MM.1S (cell line): ENCODE results near the gene PXN.
A peak's percentile ranks its signal among the peaks of the same experiment; 100 is the strongest.
"Not testable (repeated sequence)": the region's sequence is repeated elsewhere in the genome, so short reads cannot be mapped to it uniquely, and the experiment has no call there.

Experiments
- DNase-seq: peaks from one replicate; pipeline ENCODE4 v3.0.0-alpha.2; 2015
- H2AFZ ChIP-seq: fragments of 300-600 bp; sonication (generic); 2 replicates; pipeline ENCODE4 v1.6.0; 2016; ENCODE audit warnings: antibody characterized with exemption, low read length
- H3F3A ChIP-seq: fragments of 300-600 bp; sonication (generic); 2 replicates; pipeline ENCODE4 v1.6.1; 2016; ENCODE audit warnings: mild to moderate bottlenecking, antibody characterized with exemption, low read length, moderate library complexity, mixed read lengths; ENCODE audit not compliant: insufficient read depth
- H3K27ac ChIP-seq: fragments of 300-600 bp; sonication (generic); 2 replicates; pipeline ENCODE4 v1.5.1; 2016; ENCODE audit warnings: mild to moderate bottlenecking, low read length
- H3K27me3 ChIP-seq: fragments of 300-600 bp; sonication (generic); replicated peaks from 2 replicates; pipeline ENCODE4 v1.6.0; 2016; ENCODE audit warnings: low read length; ENCODE audit not compliant: insufficient read depth
- H3K36me3 ChIP-seq: fragments of 300-600 bp; sonication (generic); replicated peaks from 2 replicates; pipeline ENCODE4 v1.6.1; 2016; ENCODE audit warnings: mild to moderate bottlenecking, low read length, mixed read lengths; ENCODE audit not compliant: insufficient read depth
- H3K4me1 ChIP-seq: fragments of 300-600 bp; sonication (generic); 2 replicates; pipeline ENCODE4 v1.6.1; 2016; ENCODE audit warnings: low read length, mixed read lengths
- H3K4me2 ChIP-seq: fragments of 300-600 bp; sonication (generic); 2 replicates; pipeline ENCODE4 v1.6.0; 2016; ENCODE audit warnings: low read depth, low read length
- H3K4me3 ChIP-seq: fragments of 300-600 bp; sonication (generic); 2 replicates; pipeline ENCODE4 v1.5.1; 2016; ENCODE audit warnings: low read length, mixed read lengths
- H3K79me2 ChIP-seq: fragments of 300-600 bp; sonication (generic); 2 replicates; pipeline ENCODE4 v1.6.1; 2016; ENCODE audit warnings: mixed run types, low read length, mixed read lengths
- H3K9ac ChIP-seq: fragments of 300-600 bp; sonication (generic); 2 replicates; pipeline ENCODE4 v1.6.1; 2016; ENCODE audit warnings: low read length, mixed read lengths
- H3K9me2 ChIP-seq: fragments of 300-600 bp; sonication (generic); replicated peaks from 2 replicates; pipeline ENCODE4 v1.6.1; 2016; ENCODE audit warnings: mild to moderate bottlenecking, low read length, mixed read lengths; ENCODE audit not compliant: insufficient read depth
- H3K9me3 ChIP-seq: fragments of 300-600 bp; sonication (generic); replicated peaks from 2 replicates; pipeline ENCODE4 v1.6.1; 2016; ENCODE audit warnings: mild to moderate bottlenecking, low read length, mixed read lengths; ENCODE audit not compliant: insufficient read depth
- H4K20me1 ChIP-seq: fragments of 300-600 bp; sonication (generic); 2 replicates; pipeline ENCODE4 v1.6.1; 2016; ENCODE audit warnings: mild to moderate bottlenecking, low read length, moderate library complexity, mixed read lengths; ENCODE audit not compliant: insufficient read depth
- CTCF ChIP-seq: fragments of 300-600 bp; sonication (generic); IDR thresholded peaks from 2 replicates; pipeline ENCODE4 v1.5.1; 2016; ENCODE audit warnings: antibody characterized with exemption, low read length, mixed read lengths
- EZH2 ChIP-seq: fragments of 300-600 bp; sonication (generic); optimal IDR thresholded peaks from 2 replicates; pipeline ENCODE3; 2017; ENCODE audit warnings: low read depth, mild to moderate bottlenecking, antibody characterized with exemption, low read length, mixed read lengths
- EZH2phosphoT487 ChIP-seq: fragments of 300-600 bp; sonication (generic); IDR thresholded peaks from 2 replicates; pipeline ENCODE4 v1.6.1; 2018; ENCODE audit warnings: antibody characterized with exemption, low read length

Gene PXN

GRCh38 chr12:120197542-120197887 is 68.0 kb downstream of the PXN start:
- H3K4me3 ChIP-seq, result no peak overlapping the region
- H2AFZ ChIP-seq, result no peak overlapping the region
- no peak overlapping the region for H3K27ac ChIP-seq
- 0 out of 2 replicates have a peak, but pooled peaks cover 6% of the 10 kb centered on the region for H4K20me1 ChIP-seq
- no peaks in the 10 kb centered on the region for H3K4me1 ChIP-seq
- TF ChIP-seq EZH2, result no peak
- no peak for TF ChIP-seq EZH2phosphoT487
- TF ChIP-seq CTCF, result no peak
- no peaks in the 10 kb centered on the region for H3K9me3 ChIP-seq
- peaks cover 60% of the 10 kb centered on the region for H3F3A ChIP-seq
- H3K9me2 ChIP-seq, result no peaks in the 10 kb centered on the region
- H3K4me2 ChIP-seq, result peak overlapping the region; percentile 29; the same call in 1 of the 2 replicates
- H3K27me3 ChIP-seq, result no peaks in the 10 kb centered on the region
- H3K36me3 ChIP-seq, result peaks cover 2% of the 10 kb centered on the region; the same call in 1 of the 2 replicates
- peaks cover 59% of the 10 kb centered on the region for H3K79me2 ChIP-seq
- DNase-seq, result no peak
- H3K9ac ChIP-seq, result no peak overlapping the region

DNA sequence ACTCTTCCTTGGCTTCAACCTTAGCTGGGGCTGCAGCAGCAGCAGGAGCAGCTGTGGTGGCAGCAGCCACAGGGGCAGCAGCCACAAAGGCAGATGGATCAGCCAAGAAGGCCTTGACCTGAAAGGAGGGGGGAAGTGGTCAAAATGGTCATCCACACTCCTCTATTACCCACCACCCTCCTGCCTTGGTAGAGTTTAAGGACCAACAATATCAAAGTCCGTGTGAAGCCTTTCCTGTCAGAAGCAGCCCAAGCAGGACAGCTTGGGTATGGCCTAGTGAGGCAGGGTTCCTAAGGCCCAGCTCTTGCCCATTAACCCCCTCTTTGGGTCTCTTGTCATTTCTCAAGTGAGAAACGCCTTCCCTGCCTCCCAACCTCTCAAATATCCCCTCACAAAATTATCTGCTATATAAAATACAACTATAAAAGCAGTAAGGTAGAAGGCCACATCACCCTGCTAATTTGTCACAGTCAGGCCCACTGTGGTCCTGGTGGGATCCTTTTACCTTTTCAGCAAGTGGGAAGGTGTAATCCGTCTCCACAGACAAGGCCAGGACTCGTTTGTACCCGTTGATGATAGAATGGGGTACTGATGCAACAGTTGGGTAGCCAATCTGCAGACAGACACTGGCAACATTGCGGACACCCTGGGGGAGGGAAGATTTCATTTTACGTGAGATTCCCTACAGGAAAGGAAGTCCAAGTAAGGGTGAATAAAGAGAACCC is 68.6 kb downstream of the PXN start:
- DNase-seq, H3K4me1 ChIP-seq, H3K4me3 ChIP-seq, H3K9me3 ChIP-seq, H3K27me3 ChIP-seq, H3K36me3 ChIP-seq, H2AFZ ChIP-seq, H3K9ac ChIP-seq, H4K20me1 ChIP-seq, H3K9me2 ChIP-seq: not testable (repeated sequence)
- Histone ChIP-seq H3F3A (peaks cover 63% of the 10 kb centered on the region), H3K4me2 (peak overlapping the region; percentile 29; the same call in 1 of the 2 replicates), H3K27ac (0 out of 2 replicates have a peak overlapping the region, but pooled peaks have one; percentile 89), H3K79me2 (peaks cover 63% of the 10 kb centered on the region)

DNA sequence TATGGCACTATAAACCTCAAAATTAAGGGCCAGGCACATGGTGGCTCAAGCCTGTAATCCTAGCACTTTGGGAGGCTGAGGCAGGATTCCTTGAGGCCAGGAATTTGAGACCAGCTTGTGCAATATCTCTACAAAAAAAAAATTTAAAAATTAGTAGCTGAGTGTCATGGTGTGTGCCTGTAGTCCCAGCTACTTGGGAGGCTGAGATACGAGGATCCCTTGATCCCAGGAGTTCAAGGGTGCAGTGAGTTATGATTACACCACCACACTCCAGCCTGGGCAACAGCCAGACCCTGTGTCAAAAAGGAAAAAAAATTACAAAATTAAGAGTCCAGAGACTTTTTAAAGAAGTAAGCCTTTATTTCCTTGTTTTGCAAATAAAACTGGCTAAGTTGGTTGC is 69.2 kb downstream of the PXN start:
- no peak for DNase-seq
- Histone ChIP-seq H3F3A (peaks cover 69% of the 10 kb centered on the region), H3K4me1 (peaks cover 8% of the 10 kb centered on the region), H3K9me3 (no peaks in the 10 kb centered on the region), H3K27me3 (no peaks in the 10 kb centered on the region), H2AFZ (no peak overlapping the region), H3K9me2 (no peaks in the 10 kb centered on the region), H3K79me2 (peaks cover 69% of the 10 kb centered on the region), H3K4me2 (peak overlapping the region; percentile 27; the same call in 1 of the 2 replicates), H3K27ac (peak overlapping the region; percentile 89; the same call in 1 of the 2 replicates), H4K20me1 (0 out of 2 replicates have a peak, but pooled peaks cover 6% of the 10 kb centered on the region), H3K4me3 (no peak overlapping the region), H3K36me3 (peaks cover 2% of the 10 kb centered on the region; the same call in 1 of the 2 replicates), H3K9ac (no peak overlapping the region)
- no peak for TF ChIP-seq EZH2phosphoT487
- no peak for TF ChIP-seq EZH2
- TF ChIP-seq CTCF, result no peak
